Measurements from ENCODE around the gene PAK3. TPM values are rescaled to one million over a fixed set of nuclear protein-coding genes. Genes with fewer than 3 reads are reported as not detected.

The PAK3 gene
- total and polyA plus RNA-seq, 4 experiments from 2014 or later, result 1.00 to 1.5 (median 1.5) TPM

- Histone ChIP-seq H3K4me1 (ENCODE audit: insufficient read depth, low read length) (no peaks in the 10 kb centered on the region), H3K9me3 (ENCODE audit: control insufficient read depth in 1 of 2, low read length in 2 of 2) (no peaks in the 10 kb centered on the region), H3K27me3 (ENCODE audit: insufficient read depth, low read length) (no peaks in the 10 kb centered on the region), H3K27ac (ENCODE audit: low read depth, low read length) (no peak overlapping the region), H3K36me3 (ENCODE audit: insufficient read depth, low read length) (no peaks in the 10 kb centered on the region), H3K4me3 (ENCODE audit: low read length in 2 of 2) (no peak overlapping the region)
- no peaks in the 10 kb centered on the region for H3K9me3 Mint-ChIP-seq
- H3K36me3 Mint-ChIP-seq, result no peaks in the 10 kb centered on the region
- ChIA-PET CTCF (ENCODE audit: partially characterized antibody) (interaction anchor here (1.3 kb wide), 1 partner anchor 15 kb away, joined by 5 read pairs; no protein-coding TSS in a partner anchor), POLR2A (ENCODE audit: partially characterized antibody) (no interaction called here)
- H3K27ac Mint-ChIP-seq, result no peak overlapping the region
- intact Hi-C loops (cut with micrococcal nuclease), result no loop called here
- H3K27me3 Mint-ChIP-seq, result peaks cover 0 to 4% of the 10 kb centered on the region in 2 donors
- DNase-seq, result no peak
- H3K4me3 Mint-ChIP-seq, result no peak overlapping the region
- H3K4me1 Mint-ChIP-seq, result no peaks in the 10 kb centered on the region
These were observed 18.8 kb downstream of the PAK3 start for GRCh38 chrX:111114806-111115205.

DNA sequence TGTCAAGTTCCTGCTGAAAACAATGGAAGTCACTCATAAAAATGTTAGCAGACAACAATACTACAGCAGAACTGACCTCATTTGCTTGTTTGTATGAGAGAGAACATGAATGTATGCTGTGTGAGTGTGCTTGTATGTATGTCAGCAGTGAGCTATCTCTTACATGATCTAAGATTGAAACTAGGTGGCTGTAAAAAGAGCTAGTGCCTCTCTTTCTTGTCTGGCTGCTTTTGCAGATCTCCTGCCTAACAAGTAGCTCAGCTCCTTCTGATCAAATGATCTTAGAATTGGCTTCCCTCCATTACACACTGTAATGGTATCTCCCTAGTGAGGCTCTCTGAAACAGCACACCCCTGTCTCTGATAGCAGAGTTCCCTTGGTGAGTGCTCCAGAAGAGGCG, 20.7 kb downstream of the PAK3 start:
- Mint-ChIP-seq H3K27me3 (peaks cover 0 to 4% of the 10 kb centered on the region in 2 donors), H3K9me3 (no peaks in the 10 kb centered on the region), H3K4me3 (no peak overlapping the region), H3K27ac (no peak overlapping the region), H3K36me3 (no peaks in the 10 kb centered on the region), H3K4me1 (no peaks in the 10 kb centered on the region)
- H3K27me3 ChIP-seq (ENCODE audit: insufficient read depth, low read length), result no peaks in the 10 kb centered on the region
- ChIA-PET CTCF (ENCODE audit: partially characterized antibody) (no interaction called here), POLR2A (ENCODE audit: partially characterized antibody) (no interaction called here)
- no peaks in the 10 kb centered on the region for H3K4me1 ChIP-seq (ENCODE audit: insufficient read depth, low read length)
- no peak overlapping the region for H3K4me3 ChIP-seq (ENCODE audit: low read length in 2 of 2)
- intact Hi-C loops (cut with micrococcal nuclease), result no loop called here
- H3K9me3 ChIP-seq (ENCODE audit: control insufficient read depth in 1 of 2, low read length in 2 of 2), result no peaks in the 10 kb centered on the region
- no peak for DNase-seq
- H3K27ac ChIP-seq (ENCODE audit: low read depth, low read length), result no peak overlapping the region
- no peaks in the 10 kb centered on the region for H3K36me3 ChIP-seq (ENCODE audit: insufficient read depth, low read length)

DNA sequence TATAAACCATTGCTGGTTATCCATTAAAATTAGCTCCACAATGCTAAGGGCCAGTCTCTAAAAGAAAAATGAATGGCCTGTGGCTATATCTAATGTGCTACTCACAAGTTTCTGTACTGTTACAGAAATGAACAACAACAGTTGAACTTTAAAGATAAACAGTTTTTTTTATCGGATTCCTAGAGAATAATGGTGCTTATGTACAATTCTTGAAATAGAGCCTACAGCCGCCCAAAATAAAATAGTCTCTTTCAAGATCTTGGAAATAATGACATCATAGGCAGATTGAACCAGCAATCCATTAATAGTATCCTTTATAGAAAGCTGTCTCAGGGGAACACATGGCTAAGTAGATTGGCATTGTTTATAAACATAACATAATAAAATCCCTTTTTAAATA, 23.4 kb downstream of the PAK3 start:
- Mint-ChIP-seq H3K4me3 (no peak overlapping the region), H3K9me3 (no peaks in the 10 kb centered on the region), H3K27me3 (peaks cover 0 to 2% of the 10 kb centered on the region in 2 donors), H3K27ac (no peak overlapping the region), H3K4me1 (peaks cover 6 to 21% (median 19%) of the 10 kb centered on the region in 4 donors), H3K36me3 (peaks cover 0 to 5% of the 10 kb centered on the region in 2 donors)
- Histone ChIP-seq H3K27ac (ENCODE audit: low read depth, low read length) (no peak overlapping the region), H3K36me3 (ENCODE audit: insufficient read depth, low read length) (no peaks in the 10 kb centered on the region), H3K4me1 (ENCODE audit: insufficient read depth, low read length) (peaks cover 15% of the 10 kb centered on the region), H3K27me3 (ENCODE audit: insufficient read depth, low read length) (no peaks in the 10 kb centered on the region), H3K4me3 (ENCODE audit: low read length in 2 of 2) (no peak overlapping the region), H3K9me3 (ENCODE audit: control insufficient read depth in 1 of 2, low read length in 2 of 2) (no peaks in the 10 kb centered on the region)
- intact Hi-C loops (cut with micrococcal nuclease), result no loop called here
- CTCF ChIA-PET (ENCODE audit: partially characterized antibody), result interaction anchor here (2.1 kb wide), 1 partner anchor 21 kb away, joined by 5 read pairs; no protein-coding TSS in a partner anchor
- no peak for DNase-seq
- POLR2A ChIA-PET (ENCODE audit: partially characterized antibody), result no interaction called here

- Histone ChIP-seq H3K9me3 (ENCODE audit: control insufficient read depth in 1 of 2, low read length in 2 of 2) (no peaks in the 10 kb centered on the region), H3K36me3 (ENCODE audit: insufficient read depth, low read length) (no peaks in the 10 kb centered on the region), H3K27me3 (ENCODE audit: insufficient read depth, low read length) (no peaks in the 10 kb centered on the region), H3K27ac (ENCODE audit: low read depth, low read length) (peak overlapping the region; percentile 51), H3K4me1 (ENCODE audit: insufficient read depth, low read length) (peaks cover 18% of the 10 kb centered on the region), H3K4me3 (ENCODE audit: low read length in 2 of 2) (peak overlapping the region; percentile 36 to 41)
- ChIA-PET POLR2A (ENCODE audit: partially characterized antibody) (no interaction called here), CTCF (ENCODE audit: partially characterized antibody) (no interaction called here)
- peaks cover 0 to 6% of the 10 kb centered on the region in 2 donors for H3K36me3 Mint-ChIP-seq
- intact Hi-C loops (cut with micrococcal nuclease), result loop anchor here (2.0 kb wide), 1 partner anchor 24 kb away; no protein-coding TSS in a partner anchor
- peak in 2 of 5 donors; percentile 11 to 19 for DNase-seq
- H3K4me3 Mint-ChIP-seq, result peak overlapping the region; percentile 84 to 95 (median 91)
- no peaks in the 10 kb centered on the region for H3K27me3 Mint-ChIP-seq
- peak overlapping the region; percentile 85 to 95 (median 90) for H3K27ac Mint-ChIP-seq
- H3K9me3 Mint-ChIP-seq, result no peaks in the 10 kb centered on the region
- H3K4me1 Mint-ChIP-seq, result peaks cover 6 to 24% (median 20%) of the 10 kb centered on the region in 4 donors
These were observed 27.1 kb downstream of the PAK3 start for GRCh38 chrX:111123125-111123524.

DNA sequence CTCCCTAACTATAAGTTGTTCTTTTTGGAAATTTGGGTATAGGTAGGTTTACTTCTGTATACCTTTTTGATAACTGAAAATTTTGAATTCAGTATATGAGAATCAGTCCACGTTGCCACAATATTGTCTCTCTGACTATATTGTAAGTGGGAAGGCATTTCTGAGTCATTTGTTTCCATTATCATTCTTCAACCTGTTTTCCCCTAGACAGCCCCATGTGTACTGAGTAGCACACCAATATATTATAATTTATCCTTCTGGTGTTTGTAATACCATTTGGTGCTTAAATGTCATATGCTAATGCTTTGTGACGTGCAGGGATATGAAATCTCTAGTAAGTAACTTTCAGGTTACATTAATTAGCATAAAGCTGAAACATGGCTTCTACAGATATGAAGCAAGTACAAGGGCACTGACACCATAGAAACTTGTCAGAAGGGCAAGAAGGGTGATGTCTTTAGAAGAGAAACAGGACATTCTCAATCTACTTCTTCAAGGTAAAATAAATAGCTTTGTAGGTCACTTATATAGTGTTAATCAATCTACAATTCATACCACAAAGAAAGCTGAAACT, 27.7 kb downstream of the PAK3 start:
- no peak for DNase-seq
- Mint-ChIP-seq H3K4me1 (peaks cover 6 to 24% (median 20%) of the 10 kb centered on the region in 4 donors), H3K27ac (peak overlapping the region in 6 of 7 donors; percentile 85 to 95 (median 91)), H3K9me3 (no peaks in the 10 kb centered on the region), H3K27me3 (no peaks in the 10 kb centered on the region), H3K36me3 (peaks cover 0 to 7% of the 10 kb centered on the region in 2 donors), H3K4me3 (peak overlapping the region; percentile 84 to 95 (median 91))
- Histone ChIP-seq H3K27ac (ENCODE audit: low read depth, low read length) (no peak overlapping the region), H3K4me3 (ENCODE audit: low read length in 2 of 2) (peak overlapping the region in 1 of 2 donors; percentile 41), H3K36me3 (ENCODE audit: insufficient read depth, low read length) (no peaks in the 10 kb centered on the region), H3K4me1 (ENCODE audit: insufficient read depth, low read length) (peaks cover 18% of the 10 kb centered on the region), H3K27me3 (ENCODE audit: insufficient read depth, low read length) (no peaks in the 10 kb centered on the region), H3K9me3 (ENCODE audit: control insufficient read depth in 1 of 2, low read length in 2 of 2) (no peaks in the 10 kb centered on the region)
- ChIA-PET CTCF (ENCODE audit: partially characterized antibody) (interaction anchor here (0.6 to 1.1 kb wide), 2 partner anchors 23 to 470 kb away, joined by 3 to 4 read pairs; no protein-coding TSS in a partner anchor), POLR2A (ENCODE audit: partially characterized antibody) (no interaction called here)
- intact Hi-C loops (cut with micrococcal nuclease), result loop anchor here (2.0 kb wide), 1 partner anchor 25 kb away; no protein-coding TSS in a partner anchor

DNA sequence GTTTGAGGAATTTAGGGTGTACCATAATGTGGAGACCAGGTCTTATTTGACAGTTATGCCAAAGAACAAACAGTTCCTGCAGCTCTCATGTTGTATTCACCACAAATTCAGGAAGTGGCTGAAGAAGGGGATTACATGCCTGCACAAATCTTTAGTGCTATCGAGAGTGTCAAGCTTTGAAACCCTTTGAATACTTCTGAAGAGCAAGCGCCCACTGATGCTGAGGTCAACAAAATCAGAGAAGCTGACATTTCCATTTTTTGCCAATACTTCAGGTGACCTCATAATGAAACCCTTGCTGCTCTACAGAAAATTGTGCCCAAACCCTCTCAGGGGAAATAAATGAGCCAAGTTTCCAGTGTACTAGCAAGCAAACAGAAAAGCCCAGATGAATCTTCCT, 28.4 kb downstream of the PAK3 start:
- Mint-ChIP-seq H3K4me3 (peak overlapping the region in 3 of 8 donors; percentile 8 to 95 (median 93)), H3K4me1 (peaks cover 6 to 24% (median 20%) of the 10 kb centered on the region in 4 donors), H3K27me3 (no peaks in the 10 kb centered on the region), H3K9me3 (no peaks in the 10 kb centered on the region), H3K27ac (peak overlapping the region in 2 of 7 donors; percentile 4 to 85), H3K36me3 (peaks cover 0 to 7% of the 10 kb centered on the region in 2 donors)
- no peak for DNase-seq
- POLR2A ChIA-PET (ENCODE audit: partially characterized antibody), result no interaction called here
- Histone ChIP-seq H3K27me3 (ENCODE audit: insufficient read depth, low read length) (no peaks in the 10 kb centered on the region), H3K36me3 (ENCODE audit: insufficient read depth, low read length) (no peaks in the 10 kb centered on the region), H3K4me1 (ENCODE audit: insufficient read depth, low read length) (peaks cover 18% of the 10 kb centered on the region), H3K4me3 (ENCODE audit: low read length in 2 of 2) (no peak overlapping the region), H3K9me3 (ENCODE audit: control insufficient read depth in 1 of 2, low read length in 2 of 2) (no peaks in the 10 kb centered on the region), H3K27ac (ENCODE audit: low read depth, low read length) (no peak overlapping the region)
- intact Hi-C loops (cut with micrococcal nuclease), result no loop called here
- CTCF ChIA-PET (ENCODE audit: partially characterized antibody), result interaction anchor here (0.6 to 1.1 kb wide), 2 partner anchors 24 to 469 kb away, joined by 3 to 4 read pairs; no protein-coding TSS in a partner anchor

DNA sequence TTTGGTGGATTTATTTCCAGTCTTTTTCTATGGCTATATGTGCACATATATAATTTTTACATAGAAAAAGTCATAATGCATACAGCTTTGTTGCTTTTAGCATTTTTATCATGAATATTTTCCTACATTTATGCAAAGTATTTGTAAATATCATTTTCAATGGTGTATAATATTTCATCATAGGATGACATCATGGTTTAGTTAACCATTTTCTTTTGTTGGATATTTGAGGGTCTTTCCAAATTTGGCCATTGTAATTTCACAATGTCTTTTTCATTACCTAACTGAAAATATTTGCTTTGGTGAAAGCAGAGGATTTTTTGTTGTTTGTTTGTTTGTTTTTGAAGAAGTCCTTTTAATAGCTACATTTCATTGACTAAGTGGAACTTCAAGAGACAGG, 31.0 kb downstream of the PAK3 start:
- Mint-ChIP-seq H3K4me1 (peaks cover 6 to 24% (median 20%) of the 10 kb centered on the region in 4 donors), H3K4me3 (no peak overlapping the region), H3K36me3 (peaks cover 0 to 7% of the 10 kb centered on the region in 2 donors), H3K9me3 (no peaks in the 10 kb centered on the region), H3K27me3 (no peaks in the 10 kb centered on the region), H3K27ac (no peak overlapping the region)
- intact Hi-C loops (cut with micrococcal nuclease), result no loop called here
- Histone ChIP-seq H3K27ac (ENCODE audit: low read depth, low read length) (no peak overlapping the region), H3K4me3 (ENCODE audit: low read length in 2 of 2) (no peak overlapping the region), H3K4me1 (ENCODE audit: insufficient read depth, low read length) (peaks cover 18% of the 10 kb centered on the region), H3K27me3 (ENCODE audit: insufficient read depth, low read length) (no peaks in the 10 kb centered on the region), H3K36me3 (ENCODE audit: insufficient read depth, low read length) (no peaks in the 10 kb centered on the region), H3K9me3 (ENCODE audit: control insufficient read depth in 1 of 2, low read length in 2 of 2) (no peaks in the 10 kb centered on the region)
- DNase-seq, result no peak
- ChIA-PET POLR2A (ENCODE audit: partially characterized antibody) (no interaction called here), CTCF (ENCODE audit: partially characterized antibody) (no interaction called here)

All from CD4-positive, alpha-beta memory T cell (primary cell).